Tibial nerve (tissue), 4 donors: ENCODE data around the gene PUS7. TPM values are rescaled to one million over a fixed set of nuclear protein-coding genes. Genes with fewer than 3 reads are reported as not detected.
A peak's percentile ranks its signal among the peaks of the same experiment; 100 is the strongest.
"Not testable (repeated sequence)": the region's sequence is repeated elsewhere in the genome, so short reads cannot be mapped to it uniquely, and the experiment has no call there.

ENCODE experiments used
- DNase-seq, 2 donors: peaks; one replicate each; pipeline ENCODE4 v3.0.0-alpha.2; 2019; ENCODE audit warnings: low spot score in 2 of 2
- H3K27ac ChIP-seq, 4 donors: fragments of 200-600 bp; sonication (generic) in 3 of 4; one replicate each; pipeline ENCODE4 v1.5.1; 2017 to 2019; ENCODE audit warnings: mild to moderate bottlenecking in 1 of 4
- H3K27me3 ChIP-seq, 2 donors: fragments of 200-600 bp; sonication (generic) in 1 of 2; one replicate each; pipeline versions ENCODE4 v1.5.1 to v1.6.0; 2017 to 2019
- H3K36me3 ChIP-seq, 3 donors: fragments of 200-600 bp; sonication (generic); one replicate each; pipeline ENCODE4 v1.5.1; 2018 to 2019
- H3K4me1 ChIP-seq, 4 donors: fragments of 200-600 bp; sonication (generic) in 3 of 4; one replicate each; pipeline ENCODE4 v1.5.1; 2017 to 2019
- H3K4me3 ChIP-seq, 4 donors: fragments of 200-600 bp; sonication (generic) in 3 of 4; one replicate each; pipeline ENCODE4 v1.5.1; 2017 to 2019; ENCODE audit warnings: mild to moderate bottlenecking in 1 of 4, moderate library complexity in 1 of 4
- H3K9me3 ChIP-seq, 4 donors: fragments of 200-600 bp; sonication (generic) in 3 of 4; one replicate each; pipeline ENCODE4 v1.5.1; 2017 to 2019
- CTCF ChIP-seq, 5 experiments: fragments of 200-600 bp in 3 of 5; fragments of 450-650 bp in 2 of 5; sonication (generic) in 3 of 5; IDR thresholded peaks; one replicate each; pipeline ENCODE4 v1.5.1; 2016 to 2019; ENCODE audit warnings: antibody characterized with exemption in 5 of 5, mild to moderate bottlenecking in 3 of 5, moderate library complexity in 2 of 5
- EP300 ChIP-seq, 2 donors: sonication (generic); formaldehyde crosslinking; IDR thresholded peaks; one replicate each; pipeline ENCODE4 v1.6.1; 2017; ENCODE audit warnings: antibody characterized with exemption in 2 of 2, mild to moderate bottlenecking in 1 of 2
- POLR2A ChIP-seq, 2 donors: fragments of 450-650 bp; IDR thresholded peaks; one replicate each; pipeline ENCODE4 v1.6.1; 2017; ENCODE audit warnings: antibody characterized with exemption in 2 of 2, mild to moderate bottlenecking in 2 of 2, moderate library complexity in 2 of 2
- WGBS, 2 donors: methylation state at CpG; one replicate each; pipeline ENCODE4 v1.1.5; 2018; 5-methylcytosine and 5-hydroxymethylcytosine counted together
- total RNA-seq, 4 donors: library from RNA; depleted of rRNA; stranded (reverse); fragments of >200 nt; gene quantifications; one replicate each; pipeline ENCODE4 v1.1.0, GENCODE V29; 2016

The PUS7 gene
- total RNA-seq, 4 donors from 2014 or later, result 7.9 to 15.9 (median 15.4) TPM

- DNase-seq, result no peak
- H3K9me3 ChIP-seq, result no peaks in the 10 kb centered on the region
- H3K36me3 ChIP-seq, result no peaks in the 10 kb centered on the region
- H3K4me1 ChIP-seq, result peaks cover 0 to 21% (median 5%) of the 10 kb centered on the region in 4 donors
- no peak for TF ChIP-seq POLR2A (IDR thresholded peaks at IDR 0.05)
- no peak for TF ChIP-seq EP300 (IDR thresholded peaks at IDR 0.05)
- no peak for TF ChIP-seq CTCF (IDR thresholded peaks at IDR 0.05)
- no peak overlapping the region for H3K4me3 ChIP-seq
- no peaks in the 10 kb centered on the region for H3K27me3 ChIP-seq
- H3K27ac ChIP-seq, result no peak overlapping the region
- 82 to 88% methylated on average over 4 of the region's 4 CpGs for WGBS, 2 donors
Measured at GRCh38 chr7:105524840-105525239, 2.8 kb upstream of the PUS7 start.

DNA sequence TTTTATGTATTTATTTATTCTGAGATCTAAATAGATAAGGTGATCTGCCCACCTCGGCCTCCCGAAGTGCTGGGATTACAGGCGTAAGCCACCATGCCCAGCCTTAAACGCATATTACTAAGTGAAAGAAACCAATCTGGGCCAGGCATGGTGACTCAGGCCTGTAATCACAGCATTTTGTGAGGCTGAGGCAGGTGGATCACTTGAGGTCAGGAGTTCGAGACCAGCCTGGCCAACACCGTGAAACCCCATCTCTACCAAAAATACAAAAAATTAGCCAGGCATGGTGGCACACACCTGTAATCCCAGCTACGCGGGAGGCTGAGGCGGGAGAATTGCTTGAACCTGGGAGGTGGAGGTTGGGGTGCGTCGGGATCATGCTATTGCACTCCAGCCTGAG lies 2.4 kb upstream of the PUS7 start:
- H3K9me3 ChIP-seq, H3K4me3 ChIP-seq, H3K27ac ChIP-seq, H3K36me3 ChIP-seq, H3K27me3 ChIP-seq, DNase-seq: not testable (repeated sequence)
- WGBS, 2 donors, result 92 to 97% methylated on average over 11 of the region's 11 CpGs
- H3K4me1 ChIP-seq, result peaks cover 0 to 21% (median 5%) of the 10 kb centered on the region in 4 donors

- no peak for TF ChIP-seq EP300 (IDR thresholded peaks at IDR 0.05)
- TF ChIP-seq POLR2A (IDR thresholded peaks at IDR 0.05), result no peak
- no peak for TF ChIP-seq CTCF (IDR thresholded peaks at IDR 0.05)
- H3K27me3 ChIP-seq, result no peaks in the 10 kb centered on the region
- no peaks in the 10 kb centered on the region for H3K36me3 ChIP-seq
- 5 to 11% methylated on average over 25 of the region's 25 CpGs for WGBS, 2 donors
- no peaks in the 10 kb centered on the region for H3K9me3 ChIP-seq
- peak overlapping the region; percentile 49 to 91 (median 86) for H3K27ac ChIP-seq
- H3K4me1 ChIP-seq, result peaks cover 0 to 21% (median 5%) of the 10 kb centered on the region in 4 donors
- H3K4me3 ChIP-seq, result peak overlapping the region; percentile 61 to 88 (median 74)
- peak in 1 of 2 donors; percentile 17 for DNase-seq
Measured at GRCh38 chr7:105521027-105521716, 899 bp downstream of the PUS7 start.

GRCh38 chr7:105520620-105521019 lies 1.5 kb downstream of the PUS7 start:
- 90 to 93% methylated on average over 7 of the region's 7 CpGs for WGBS, 2 donors
- H3K36me3 ChIP-seq, H3K27me3 ChIP-seq, DNase-seq, H3K9me3 ChIP-seq, H3K4me3 ChIP-seq, H3K27ac ChIP-seq: not testable (repeated sequence)
- peaks cover 0 to 21% (median 5%) of the 10 kb centered on the region in 4 donors for H3K4me1 ChIP-seq

DNA sequence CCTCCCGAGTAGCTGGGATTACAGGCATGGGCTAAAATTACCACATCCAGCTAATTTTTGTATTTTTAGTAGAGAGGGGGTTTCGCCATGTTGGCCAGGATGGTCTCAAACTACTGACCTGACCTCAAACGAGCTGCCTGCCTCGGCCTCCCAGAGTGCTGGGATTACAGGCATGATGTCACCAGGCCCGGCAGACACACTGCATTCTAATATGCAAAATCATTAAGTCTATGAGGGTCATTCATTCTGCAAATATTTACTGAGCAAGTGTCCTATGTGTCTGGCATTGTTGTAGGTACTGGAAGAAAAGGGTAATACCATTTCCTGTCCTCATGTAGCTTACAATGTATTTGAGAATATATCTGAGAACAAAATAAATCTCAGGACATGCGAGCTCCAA lies 2.7 kb downstream of the PUS7 start:
- H3K36me3 ChIP-seq, result no peaks in the 10 kb centered on the region
- H3K27me3 ChIP-seq, result no peaks in the 10 kb centered on the region
- H3K27ac ChIP-seq, result no peak overlapping the region
- TF ChIP-seq POLR2A (IDR thresholded peaks at IDR 0.05) (no peak), EP300 (IDR thresholded peaks at IDR 0.05) (no peak), CTCF (IDR thresholded peaks at IDR 0.05) (no peak)
- DNase-seq, result no peak
- H3K4me3 ChIP-seq, result no peak overlapping the region
- H3K4me1 ChIP-seq, result peaks cover 0 to 21% (median 5%) of the 10 kb centered on the region in 4 donors
- no peaks in the 10 kb centered on the region for H3K9me3 ChIP-seq
- WGBS, 2 donors, result 77 to 84% methylated on average over 6 of the region's 6 CpGs

GRCh38 chr7:105515610-105516009 lies 6.5 kb downstream of the PUS7 start:
- H3K27me3 ChIP-seq, H3K4me1 ChIP-seq, H3K4me3 ChIP-seq, H3K9me3 ChIP-seq, H3K27ac ChIP-seq, H3K36me3 ChIP-seq, DNase-seq: not testable (repeated sequence)
- 95 to 96% methylated on average over 7 of the region's 7 CpGs for WGBS, 2 donors
